ENCODE measurements around the gene MYO18A.

DNA sequence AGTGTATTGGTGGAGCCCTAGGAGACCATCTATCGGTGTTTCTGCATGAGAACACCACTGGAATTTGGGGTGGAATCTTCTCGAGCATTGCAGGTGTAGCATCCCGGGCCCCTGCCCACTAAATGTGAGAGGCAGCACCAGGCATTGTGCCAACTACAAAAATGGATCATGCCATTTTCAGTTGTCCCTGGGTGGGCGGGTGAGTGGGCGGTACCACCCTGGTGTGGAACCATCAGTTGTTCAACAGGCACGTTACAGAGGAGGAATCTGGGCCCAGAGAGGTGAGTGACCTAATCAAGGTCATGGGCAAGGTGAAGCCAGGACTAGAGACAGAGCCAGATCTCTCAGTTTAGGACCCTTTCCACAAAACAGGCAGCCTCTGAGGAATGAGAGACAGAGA is 128.5 kb downstream of the MYO18A start:
- TF ChIP-seq CTCF (IDR thresholded peaks at IDR 0.05; ENCODE audit: low read depth, low read length), result no peak
- TF ChIP-seq EZH2phosphoT487 (IDR thresholded peaks at IDR 0.05; ENCODE audit: low read depth), result no peak
